Transverse colon (tissue), 4 donors: ENCODE data around the gene LSAMP.

Source experiments
- CTCF ChIP-seq, 5 experiments: fragments of 200-600 bp in 3 of 5; fragments of 450-650 bp in 2 of 5; sonication (generic) in 3 of 5; IDR thresholded peaks; 1 replicate in 2 of 5; 2 replicates in 3 of 5; pipeline ENCODE4 v1.5.1; 2016 to 2017; ENCODE audit warnings: antibody characterized with exemption in 5 of 5, inconsistent platforms in 3 of 5, mild to moderate bottlenecking in 2 of 5, moderate library complexity in 1 of 5
- POLR2AphosphoS5 ChIP-seq, 3 donors: sonication (generic); formaldehyde crosslinking; IDR thresholded peaks; one replicate each; pipeline ENCODE4 v1.6.1; 2016; ENCODE audit warnings: antibody characterized with exemption in 3 of 3

- TF ChIP-seq CTCF (IDR thresholded peaks at IDR 0.05) (no peak), POLR2AphosphoS5 (IDR thresholded peaks at IDR 0.05) (no peak)
These were observed 593.0 kb downstream of the LSAMP start for GRCh38 chr3:115852278-115852677.
